ENCODE measurements around the gene GALNT15. TPM values are rescaled to one million over a fixed set of nuclear protein-coding genes. Genes with fewer than 3 reads are reported as not detected.

The GALNT15 gene
- total and polyA plus RNA-seq, 2 donors (not counting 3 experiments of a cell fraction or from before 2014, with no cell fraction given) = 0.87 to 5.4 TPM

- no peak overlapping the region for H2AFZ ChIP-seq (ENCODE audit: low read depth, low read length)
Measured at GRCh38 chr3:16255726-16256125, 81.2 kb downstream of the GALNT15 start.

More at GRCh38 chr3:16255726-16256125, 81.2 kb downstream of the GALNT15 start:
- POLR2A ChIA-PET = no interaction called here
- Histone ChIP-seq H3K9me3 (replicated peaks; ENCODE audit: control insufficient read depth, insufficient read depth, low read length) (no peaks in the 10 kb centered on the region), H3K9me1 (replicated peaks; ENCODE audit: control insufficient read depth, extremely low read depth, insufficient read depth, low read length) (no peaks in the 10 kb centered on the region), H3K4me3 (replicated peaks in 1 of 3; ENCODE audit: insufficient read depth in 1 of 3, low read depth in 1 of 3, low read length in 3 of 3) (no peak overlapping the region), H3K4me2 (ENCODE audit: insufficient read depth, low read length) (no peak overlapping the region), H3K9ac (replicated peaks; ENCODE audit: extremely low read depth, insufficient read depth, low read length) (no peak overlapping the region), H3K27me3 (ENCODE audit: control insufficient read depth in 2 of 2, insufficient read depth in 2 of 2, low read length in 2 of 2) (no peaks in the 10 kb centered on the region), H4K20me1 (replicated peaks; ENCODE audit: control insufficient read depth, extremely low read depth, insufficient read depth, low read length) (no peaks in the 10 kb centered on the region), H3K27ac (ENCODE audit: insufficient read depth, low read depth, low read length) (no peak overlapping the region), H3K36me3 (ENCODE audit: control insufficient read depth in 2 of 2, extremely low read depth in 1 of 2, insufficient read depth in 2 of 2, low read length in 2 of 2) (peaks cover 0 to 4% of the 10 kb centered on the region in 2 experiments), H3K79me2 (ENCODE audit: control insufficient read depth, insufficient read depth, low read length) (no peaks in the 10 kb centered on the region), H3K4me1 (ENCODE audit: control insufficient read depth, extremely low read depth, insufficient read depth, low read length) (no peaks in the 10 kb centered on the region)
- FAIRE-seq (no peak), DNase-seq (ENCODE audit: low read depth, low spot score) (no peak)
- TF ChIP-seq POLR2A (IDR thresholded peaks at IDR 0.05; ENCODE audit: low read depth, low read length) = no peak
- TF ChIP-seq POLR2AphosphoS5 (IDR thresholded peaks at IDR 0.05; ENCODE audit: insufficient read depth, low read depth, low read length) = no peak
- TF ChIP-seq, protein P1, sequence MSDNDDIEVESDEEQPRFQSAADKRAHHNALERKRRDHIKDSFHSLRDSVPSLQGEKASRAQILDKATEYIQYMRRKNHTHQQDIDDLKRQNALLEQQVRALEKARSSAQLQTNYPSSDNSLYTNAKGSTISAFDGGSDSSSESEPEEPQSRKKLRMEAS (IDR thresholded peaks at IDR 0.05; ENCODE audit: insufficient read depth, insufficient read length) = no peak
- TF ChIP-seq GATA2 (IDR thresholded peaks at IDR 0.05; ENCODE audit: insufficient read depth, insufficient read length, low read depth, low read length) = no peak
- no peak for TF ChIP-seq FOS (IDR thresholded peaks at IDR 0.05; ENCODE audit: borderline replicate concordance, insufficient read depth, low read length)
- no peak for TF ChIP-seq EZH2 (IDR thresholded peaks at IDR 0.05; ENCODE audit: borderline replicate concordance, low read depth, low read length, severe bottlenecking)
- no peak for TF ChIP-seq CTCF (IDR thresholded peaks at IDR 0.05; ENCODE audit: extremely low read depth in 1 of 2, insufficient read depth in 1 of 2, low read depth in 1 of 2, low read length in 2 of 2)
- no peak for TF ChIP-seq JUN (IDR thresholded peaks at IDR 0.05; ENCODE audit: borderline replicate concordance, insufficient read depth, insufficient read length, low read depth)
- no peak for TF ChIP-seq MYC (IDR thresholded peaks at IDR 0.05; ENCODE audit: low read depth, low read length)
- intact Hi-C loops (cut with micrococcal nuclease) (no loop called here), dilution Hi-C loops (cut with MboI; ENCODE audit: extremely low pct_ligation_motif_present, low sequenced_read_pairs) (no loop called here)
- no TSS peak for BruUV-seq (replicated peaks)
- CTCF ChIA-PET = no interaction called here
